ENCODE data around the gene C3orf70.
"Not testable (repeated sequence)": the region's sequence is repeated elsewhere in the genome, so short reads cannot be mapped to it uniquely, and the experiment has no call there.

C3orf70 gene

DNA sequence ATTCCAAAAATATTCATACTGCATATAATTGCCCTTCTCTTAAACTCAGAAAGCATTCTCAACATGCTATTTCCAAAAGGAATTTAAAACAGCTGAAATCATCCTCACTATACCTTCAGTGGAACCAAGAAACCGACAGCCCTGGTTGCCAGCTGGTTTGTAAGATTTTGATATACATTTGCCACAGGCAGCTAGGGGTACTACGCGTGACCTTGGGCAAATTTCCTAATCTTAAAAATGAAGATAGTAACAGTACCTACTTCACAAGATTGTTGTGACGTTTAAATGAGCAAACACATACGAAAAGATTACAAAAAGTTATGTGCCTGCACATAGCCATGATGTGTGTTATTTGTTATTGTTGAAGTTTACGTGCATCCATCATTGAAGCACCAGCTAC lies 7.3 kb downstream of the C3orf70 start:
- H3K27me3 ChIP-seq (ENCODE audit: insufficient read depth, low read length): peaks cover 11% of the 10 kb centered on the region
- no peaks in the 10 kb centered on the region for H3K9me3 ChIP-seq (ENCODE audit: insufficient read depth, low read depth, low read length)
- H3K27ac ChIP-seq (ENCODE audit: low read length): no peak overlapping the region
- H3K4me3 ChIP-seq (ENCODE audit: low read length): no peak overlapping the region
- no peaks in the 10 kb centered on the region for H3K36me3 ChIP-seq (ENCODE audit: insufficient read depth, low read depth, low read length)
- peaks cover 7% of the 10 kb centered on the region; the same call in 1 of the 2 replicates for H3K4me1 ChIP-seq (ENCODE audit: insufficient read depth, low read length)
- H3K9ac ChIP-seq (ENCODE audit: low read depth, low read length): no peak overlapping the region

DNA sequence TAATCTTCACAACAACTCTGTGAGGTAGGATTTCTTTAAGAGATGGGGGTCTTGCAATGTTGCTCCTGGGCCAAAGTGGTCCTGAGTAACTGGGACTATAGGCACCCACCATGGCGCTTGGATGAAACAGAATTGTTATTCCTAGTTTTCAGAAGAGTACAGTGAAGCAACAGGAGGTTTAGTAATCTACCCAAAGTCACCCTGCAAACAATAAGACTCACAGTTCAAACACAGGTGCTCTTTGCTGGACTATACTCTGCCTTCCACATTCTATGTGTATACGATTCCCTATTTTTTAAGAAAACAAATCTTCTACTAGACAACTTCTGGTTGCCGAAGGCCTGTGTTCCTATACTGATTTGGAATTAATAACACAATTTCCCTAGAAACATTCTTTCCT lies 8.1 kb downstream of the C3orf70 start:
- Histone ChIP-seq H3K36me3 (ENCODE audit: insufficient read depth, low read depth, low read length) (no peaks in the 10 kb centered on the region), H3K4me3 (ENCODE audit: low read length) (no peak overlapping the region), H3K27me3 (ENCODE audit: insufficient read depth, low read length) (peaks cover 4% of the 10 kb centered on the region), H3K9me3 (ENCODE audit: insufficient read depth, low read depth, low read length) (no peaks in the 10 kb centered on the region), H3K9ac (ENCODE audit: low read depth, low read length) (no peak overlapping the region), H3K27ac (ENCODE audit: low read length) (no peak overlapping the region), H3K4me1 (ENCODE audit: insufficient read depth, low read length) (peaks cover 7% of the 10 kb centered on the region; the same call in 1 of the 2 replicates)

DNA sequence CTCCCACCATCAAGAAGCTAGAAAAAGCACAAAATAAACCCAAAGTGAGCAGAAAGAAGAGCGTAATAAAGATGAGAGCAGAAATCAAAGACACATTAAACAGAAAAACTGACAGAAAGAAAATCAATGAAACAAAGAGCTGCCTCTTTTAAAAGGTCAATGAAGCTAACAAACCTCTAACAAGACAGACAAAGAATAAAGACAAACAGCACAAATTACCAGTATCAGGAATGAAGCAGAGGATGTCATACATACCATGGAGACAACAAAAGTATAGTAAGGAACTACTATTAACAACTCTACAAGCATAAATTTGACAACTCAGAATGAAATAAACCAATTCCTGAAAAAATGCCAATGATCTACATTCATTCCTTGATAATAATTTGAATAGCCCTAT lies 15.0 kb downstream of the C3orf70 start:
- no peak overlapping the region for H3K9ac ChIP-seq (ENCODE audit: low read depth, low read length)
- no peak overlapping the region for H3K4me3 ChIP-seq (ENCODE audit: low read length)
- no peak overlapping the region for H3K27ac ChIP-seq (ENCODE audit: low read length)
- no peaks in the 10 kb centered on the region for H3K36me3 ChIP-seq (ENCODE audit: insufficient read depth, low read depth, low read length)
- H3K27me3 ChIP-seq (ENCODE audit: insufficient read depth, low read length): no peaks in the 10 kb centered on the region
- H3K4me1 ChIP-seq (ENCODE audit: insufficient read depth, low read length): no peaks in the 10 kb centered on the region
- H3K9me3 ChIP-seq (ENCODE audit: insufficient read depth, low read depth, low read length): no peaks in the 10 kb centered on the region

DNA sequence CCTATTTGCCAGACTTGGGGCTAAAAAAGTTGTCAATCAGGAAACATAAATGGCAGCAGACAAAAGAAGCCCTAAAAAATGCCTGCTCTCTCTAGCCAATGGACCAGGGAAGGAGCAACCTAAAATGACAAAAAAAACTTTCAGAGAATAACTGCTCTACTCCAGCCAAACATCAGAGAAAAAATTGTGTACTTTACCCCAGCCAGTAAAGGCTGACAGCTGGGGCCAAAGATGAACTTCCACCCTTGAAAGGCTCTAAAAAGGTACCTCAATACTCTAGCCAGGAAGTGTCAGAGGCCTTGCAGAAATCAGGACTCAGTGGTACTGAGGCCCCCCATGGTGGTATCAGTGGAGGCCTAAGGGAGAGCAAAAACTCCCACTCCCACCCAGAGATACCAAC lies 18.4 kb downstream of the C3orf70 start:
- Histone ChIP-seq H3K9ac (ENCODE audit: low read depth, low read length) (no peak overlapping the region), H3K4me1 (ENCODE audit: insufficient read depth, low read length) (no peaks in the 10 kb centered on the region), H3K9me3 (ENCODE audit: insufficient read depth, low read depth, low read length) (no peaks in the 10 kb centered on the region), H3K4me3 (ENCODE audit: low read length) (no peak overlapping the region), H3K27ac (ENCODE audit: low read length) (no peak overlapping the region), H3K36me3 (ENCODE audit: insufficient read depth, low read depth, low read length) (no peaks in the 10 kb centered on the region), H3K27me3 (ENCODE audit: insufficient read depth, low read length) (no peaks in the 10 kb centered on the region)

DNA sequence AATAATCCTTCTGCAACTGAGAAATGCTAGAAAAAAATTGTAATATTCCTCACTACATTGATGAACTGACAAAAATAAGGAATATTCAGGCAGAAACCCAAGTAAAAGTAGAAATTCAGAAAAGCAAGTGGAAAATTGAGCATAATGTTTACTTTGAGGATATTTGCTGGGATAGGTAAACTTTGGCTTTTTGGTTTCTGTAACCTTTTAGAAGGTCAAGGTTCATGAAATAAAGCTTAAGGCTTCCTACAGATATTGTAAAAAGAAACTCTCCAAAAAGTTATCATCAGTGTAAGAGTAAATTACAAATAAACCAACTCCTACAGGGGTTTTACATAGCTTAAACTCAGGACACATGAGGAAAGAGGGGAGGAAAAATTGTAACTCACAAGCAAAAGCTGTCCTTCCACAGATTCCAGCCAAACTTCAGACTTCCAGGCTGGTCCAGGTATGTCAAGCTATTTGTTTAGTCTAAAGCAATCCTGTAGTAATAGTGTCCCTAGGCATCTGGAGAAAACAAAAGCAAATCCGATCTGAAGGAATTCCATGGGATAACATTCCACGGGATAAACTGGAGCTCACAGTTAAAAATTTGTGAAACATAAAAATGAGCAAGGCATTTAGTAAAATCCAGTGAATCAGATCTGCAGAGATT lies 21.1 kb downstream of the C3orf70 start:
- Histone ChIP-seq H3K27ac (ENCODE audit: low read length) (no peak overlapping the region), H3K4me1 (ENCODE audit: insufficient read depth, low read length) (no peaks in the 10 kb centered on the region), H3K4me3 (ENCODE audit: low read length) (no peak overlapping the region), H3K9ac (ENCODE audit: low read depth, low read length) (no peak overlapping the region), H3K9me3 (ENCODE audit: insufficient read depth, low read depth, low read length) (no peaks in the 10 kb centered on the region), H3K36me3 (ENCODE audit: insufficient read depth, low read depth, low read length) (no peaks in the 10 kb centered on the region), H3K27me3 (ENCODE audit: insufficient read depth, low read length) (no peaks in the 10 kb centered on the region)

DNA sequence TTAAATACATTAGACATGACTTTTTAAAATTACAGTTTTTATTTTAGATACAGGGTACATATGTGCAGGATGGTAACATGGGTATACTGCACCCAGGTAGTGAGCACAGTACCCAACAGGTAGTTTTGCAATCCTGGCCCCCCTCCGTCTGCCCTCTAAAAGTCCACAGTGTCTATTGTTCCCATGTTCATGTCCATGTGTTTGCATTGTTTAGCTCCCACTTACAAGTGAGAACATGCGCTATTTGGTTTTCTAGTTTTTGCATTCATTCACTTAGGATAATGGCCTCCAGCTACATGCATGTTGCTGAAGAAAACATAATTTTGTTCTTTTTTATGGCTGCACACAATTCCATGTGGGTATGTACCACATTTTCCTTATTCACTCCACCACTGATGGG lies 23.8 kb downstream of the C3orf70 start:
- Histone ChIP-seq H3K9ac (ENCODE audit: low read depth, low read length) (no peak overlapping the region), H3K9me3 (ENCODE audit: insufficient read depth, low read depth, low read length) (no peaks in the 10 kb centered on the region), H3K4me3 (ENCODE audit: low read length) (no peak overlapping the region), H3K27me3 (ENCODE audit: insufficient read depth, low read length) (no peaks in the 10 kb centered on the region), H3K36me3 (ENCODE audit: insufficient read depth, low read depth, low read length) (no peaks in the 10 kb centered on the region), H3K27ac (ENCODE audit: low read length) (no peak overlapping the region), H3K4me1 (ENCODE audit: insufficient read depth, low read length) (no peaks in the 10 kb centered on the region)

DNA sequence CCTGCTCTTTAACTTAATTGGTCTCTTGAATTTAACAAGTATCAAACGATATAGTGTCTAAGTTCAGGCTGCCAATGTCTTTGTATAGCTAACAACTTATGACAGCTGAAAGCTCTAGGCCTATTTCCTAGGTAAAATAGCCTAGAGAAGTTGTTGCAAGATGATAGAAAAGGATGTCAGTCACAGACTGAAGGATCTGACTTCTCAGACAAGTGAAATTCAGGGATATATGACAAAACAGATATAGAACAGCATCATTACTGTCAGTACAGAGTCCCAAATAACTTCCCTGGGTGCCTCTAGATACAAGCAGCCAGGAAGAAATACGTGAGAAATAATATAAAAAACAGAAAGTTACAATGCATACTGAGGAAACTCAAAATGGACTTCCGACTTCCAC lies 26.7 kb downstream of the C3orf70 start:
- Histone ChIP-seq H3K27ac (ENCODE audit: low read length) (no peak overlapping the region), H3K4me3 (ENCODE audit: low read length) (no peak overlapping the region), H3K9me3 (ENCODE audit: insufficient read depth, low read depth, low read length) (no peaks in the 10 kb centered on the region), H3K9ac (ENCODE audit: low read depth, low read length) (no peak overlapping the region), H3K27me3 (ENCODE audit: insufficient read depth, low read length) (no peaks in the 10 kb centered on the region), H3K4me1 (ENCODE audit: insufficient read depth, low read length) (no peaks in the 10 kb centered on the region), H3K36me3 (ENCODE audit: insufficient read depth, low read depth, low read length) (no peaks in the 10 kb centered on the region)

DNA sequence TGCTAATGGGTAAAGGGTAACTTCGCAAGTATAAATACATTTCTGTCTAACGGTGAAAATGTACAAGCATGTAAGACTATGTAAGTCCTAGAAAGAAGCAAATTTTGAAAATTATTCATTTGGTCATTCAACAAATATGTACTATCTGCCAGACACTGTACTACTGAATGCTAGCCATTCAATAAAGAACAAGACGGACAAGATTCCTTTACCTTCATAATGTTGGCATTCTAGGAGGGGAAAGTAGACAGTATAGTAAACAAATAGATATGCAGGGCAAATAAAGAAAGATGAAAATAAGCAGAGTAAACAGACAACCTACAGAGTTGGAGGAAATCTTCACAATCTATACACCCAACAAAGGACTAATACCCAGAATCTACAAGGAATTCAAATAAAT lies 32.7 kb downstream of the C3orf70 start:
- H3K36me3 ChIP-seq (ENCODE audit: insufficient read depth, low read depth, low read length): no peaks in the 10 kb centered on the region
- no peaks in the 10 kb centered on the region for H3K9me3 ChIP-seq (ENCODE audit: insufficient read depth, low read depth, low read length)
- no peak overlapping the region for H3K4me3 ChIP-seq (ENCODE audit: low read length)
- no peak overlapping the region for H3K9ac ChIP-seq (ENCODE audit: low read depth, low read length)
- no peaks in the 10 kb centered on the region for H3K4me1 ChIP-seq (ENCODE audit: insufficient read depth, low read length)
- H3K27me3 ChIP-seq (ENCODE audit: insufficient read depth, low read length): no peaks in the 10 kb centered on the region
- no peak overlapping the region for H3K27ac ChIP-seq (ENCODE audit: low read length)

DNA sequence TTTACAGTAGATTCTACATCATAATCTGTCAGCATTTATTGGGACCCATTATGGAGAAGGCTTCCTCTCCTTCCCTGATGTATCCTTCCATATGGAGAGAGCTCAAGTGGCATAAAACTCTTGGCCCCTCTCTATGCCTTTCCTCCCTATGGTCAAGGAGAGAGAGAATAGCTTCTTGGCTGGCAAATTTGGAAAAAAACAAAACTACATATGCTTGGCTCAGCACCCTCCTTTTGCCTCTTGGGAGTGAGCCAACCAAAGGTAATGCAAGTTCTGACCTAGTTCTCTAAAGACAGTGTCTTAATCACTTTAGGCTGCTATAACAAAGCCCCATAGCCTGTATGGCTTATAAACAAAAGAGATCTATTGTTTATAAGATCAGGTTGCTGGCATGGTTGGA lies 37.5 kb downstream of the C3orf70 start:
- Histone ChIP-seq H3K4me3 (ENCODE audit: low read length) (no peak overlapping the region), H3K9ac (ENCODE audit: low read depth, low read length) (no peak overlapping the region), H3K27me3 (ENCODE audit: insufficient read depth, low read length) (no peaks in the 10 kb centered on the region), H3K27ac (ENCODE audit: low read length) (no peak overlapping the region), H3K36me3 (ENCODE audit: insufficient read depth, low read depth, low read length) (no peaks in the 10 kb centered on the region), H3K9me3 (ENCODE audit: insufficient read depth, low read depth, low read length) (peaks cover 11% of the 10 kb centered on the region), H3K4me1 (ENCODE audit: insufficient read depth, low read length) (no peaks in the 10 kb centered on the region)

DNA sequence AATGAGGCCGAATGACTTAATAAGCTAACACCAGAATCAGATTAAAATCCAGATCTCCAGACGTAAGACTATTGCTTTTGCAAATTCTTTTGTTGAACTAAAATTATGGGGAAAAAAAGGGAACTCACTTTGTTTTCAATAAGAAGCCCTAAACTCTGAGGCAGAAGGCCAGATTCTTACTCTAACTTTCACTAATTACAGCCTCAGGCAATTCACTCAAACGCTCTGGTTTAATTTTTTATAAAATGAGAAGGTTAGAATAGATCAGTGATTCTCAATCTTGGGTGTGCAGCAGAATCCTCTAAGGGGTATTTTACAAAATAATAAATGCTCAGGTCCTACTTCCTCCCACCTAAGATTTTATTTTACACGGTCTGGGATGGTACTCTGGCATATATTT lies 38.1 kb downstream of the C3orf70 start:
- Histone ChIP-seq H3K9me3 (ENCODE audit: insufficient read depth, low read depth, low read length) (peaks cover 15% of the 10 kb centered on the region), H3K4me1 (ENCODE audit: insufficient read depth, low read length) (no peaks in the 10 kb centered on the region), H3K27me3 (ENCODE audit: insufficient read depth, low read length) (no peaks in the 10 kb centered on the region), H3K9ac (ENCODE audit: low read depth, low read length) (no peak overlapping the region), H3K27ac (ENCODE audit: low read length) (no peak overlapping the region), H3K36me3 (ENCODE audit: insufficient read depth, low read depth, low read length) (no peaks in the 10 kb centered on the region), H3K4me3 (ENCODE audit: low read length) (no peak overlapping the region)

DNA sequence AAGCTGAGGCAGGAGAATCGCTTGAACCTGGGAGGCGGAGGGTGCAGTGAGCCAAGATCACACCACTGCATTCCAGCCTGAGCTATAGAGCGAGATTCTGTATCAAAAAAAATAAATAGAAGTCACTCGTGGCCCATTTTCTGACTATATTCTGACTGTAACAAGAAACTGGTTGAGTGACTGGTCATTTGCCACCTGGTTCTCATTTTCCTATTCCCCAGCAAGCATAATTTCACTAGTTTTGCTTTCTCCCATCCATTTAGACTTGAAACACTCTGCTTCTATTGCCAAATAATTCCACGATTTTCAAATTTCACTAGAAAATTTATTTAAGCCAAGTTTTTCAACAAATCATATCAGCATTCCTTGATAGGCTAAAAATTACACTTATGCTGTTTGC lies 40.7 kb downstream of the C3orf70 start:
- no peak overlapping the region for H3K27ac ChIP-seq (ENCODE audit: low read length)
- H3K4me3 ChIP-seq (ENCODE audit: low read length): no peak overlapping the region
- H3K36me3 ChIP-seq (ENCODE audit: insufficient read depth, low read depth, low read length): no peaks in the 10 kb centered on the region
- H3K27me3 ChIP-seq (ENCODE audit: insufficient read depth, low read length): no peaks in the 10 kb centered on the region
- H3K9me3 ChIP-seq (ENCODE audit: insufficient read depth, low read depth, low read length): peaks cover 15% of the 10 kb centered on the region
- H3K4me1 ChIP-seq (ENCODE audit: insufficient read depth, low read length): no peaks in the 10 kb centered on the region
- H3K9ac ChIP-seq (ENCODE audit: low read depth, low read length): no peak overlapping the region

DNA sequence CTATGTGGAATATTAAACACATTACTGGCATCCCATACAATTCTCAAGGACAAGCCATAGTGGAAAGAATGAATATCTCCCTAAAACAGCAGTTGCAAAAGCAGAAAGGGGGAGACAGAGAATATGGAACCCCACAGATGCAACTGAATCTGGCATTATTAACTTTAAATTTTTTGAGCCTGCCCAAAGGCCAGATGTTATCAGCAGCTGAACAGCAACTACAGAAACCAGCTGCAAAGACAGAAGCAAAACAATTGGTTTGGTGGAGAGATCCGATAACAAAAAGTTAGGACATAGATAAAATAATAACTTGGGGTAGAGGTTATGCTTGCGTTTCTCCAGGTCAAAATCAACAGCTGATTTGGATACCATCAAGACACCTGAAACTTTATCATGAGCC lies 43.8 kb downstream of the C3orf70 start:
- not testable (repeated sequence) for H3K9ac ChIP-seq (ENCODE audit: low read depth, low read length); H3K4me1 ChIP-seq (ENCODE audit: insufficient read depth, low read length); H3K4me3 ChIP-seq (ENCODE audit: low read length); H3K27ac ChIP-seq (ENCODE audit: low read length); H3K27me3 ChIP-seq (ENCODE audit: insufficient read depth, low read length); H3K36me3 ChIP-seq (ENCODE audit: insufficient read depth, low read depth, low read length)
- H3K9me3 ChIP-seq (ENCODE audit: insufficient read depth, low read depth, low read length): peaks cover 32% of the 10 kb centered on the region
